GM23248 (cell line): ENCODE results near the gene NDFIP2. TPM values are rescaled to one million over a fixed set of nuclear protein-coding genes. Genes with fewer than 3 reads are reported as not detected.

Experiments used
- DNase-seq: peaks from one replicate; pipeline ENCODE4 v3.0.0-alpha.2; 2015
- H2AFZ ChIP-seq: fragments of 200-600 bp; sonication (generic); 2 replicates; pipeline ENCODE4 v1.6.1; 2016; ENCODE audit warnings: antibody characterized with exemption
- H3F3A ChIP-seq: fragments of 200-600 bp; sonication (generic); 2 replicates; pipeline ENCODE4 v1.6.1; 2016; ENCODE audit warnings: mild to moderate bottlenecking, antibody characterized with exemption, mixed run types; ENCODE audit not compliant: insufficient read depth
- H3K27ac ChIP-seq: fragments of 200-600 bp; sonication (generic); 2 replicates; pipeline ENCODE4 v1.5.1; 2016; ENCODE audit warnings: mild to moderate bottlenecking
- H3K27me3 ChIP-seq: fragments of 200-600 bp; sonication (generic); replicated peaks from 2 replicates; pipeline ENCODE4 v1.6.1; 2016; ENCODE audit warnings: mild to moderate bottlenecking; ENCODE audit not compliant: insufficient read depth
- H3K36me3 ChIP-seq: fragments of 200-600 bp; sonication (generic); 2 replicates; pipeline ENCODE4 v1.6.1; 2016; ENCODE audit warnings: low read depth, mild to moderate bottlenecking
- H3K4me1 ChIP-seq: fragments of 200-600 bp; sonication (generic); 2 replicates; pipeline ENCODE4 v1.6.1; 2016; ENCODE audit warnings: mild to moderate bottlenecking; ENCODE audit not compliant: insufficient read depth
- H3K4me2 ChIP-seq: fragments of 200-600 bp; sonication (generic); one replicate; pipeline ENCODE4 v1.6.1; 2016; ENCODE audit warnings: mild to moderate bottlenecking; ENCODE audit not compliant: unreplicated experiment
- H3K4me3 ChIP-seq: fragments of 200-600 bp; sonication (generic); 2 replicates; pipeline ENCODE4 v1.5.1; 2016; ENCODE audit warnings: mild to moderate bottlenecking
- H3K79me2 ChIP-seq: fragments of 200-600 bp; sonication (generic); 2 replicates; pipeline ENCODE4 v1.6.1; 2016; ENCODE audit warnings: mild to moderate bottlenecking; ENCODE audit not compliant: insufficient read depth
- H3K9ac ChIP-seq: fragments of 200-600 bp; sonication (generic); 2 replicates; pipeline ENCODE4 v1.6.1; 2016; ENCODE audit warnings: mild to moderate bottlenecking
- H3K9me2 ChIP-seq: fragments of 200-600 bp; sonication (generic); 2 replicates; pipeline ENCODE4 v1.6.1; 2016; ENCODE audit warnings: mixed run types, mild to moderate bottlenecking, moderate library complexity; ENCODE audit not compliant: insufficient read depth
- H3K9me3 ChIP-seq: fragments of 200-600 bp; sonication (generic); one replicate; pipeline ENCODE4 v1.6.1; 2017; ENCODE audit warnings: low read depth
- H4K20me1 ChIP-seq: fragments of 200-600 bp; sonication (generic); 2 replicates; pipeline ENCODE4 v1.6.0; 2016; ENCODE audit not compliant: insufficient read depth
- EZH2 ChIP-seq: fragments of 200-600 bp; sonication (generic); IDR thresholded peaks from 2 replicates; pipeline ENCODE4 v1.6.1; 2018; ENCODE audit warnings: antibody characterized with exemption, mild to moderate bottlenecking; ENCODE audit not compliant: insufficient read depth, poor library complexity, severe bottlenecking
- EZH2phosphoT487 ChIP-seq: fragments of 200-600 bp; sonication (generic); IDR thresholded peaks from 2 replicates; pipeline ENCODE4 v1.6.1; 2018; ENCODE audit warnings: antibody characterized with exemption, moderate library complexity, mild to moderate bottlenecking, low read depth; ENCODE audit not compliant: insufficient read depth
- WGBS, 2 experiments: methylation state at CpG; one replicate each; pipeline ENCODE4 v1.1.6; 2015 to 2017; ENCODE audit warnings: low lambda C conversion rate in 2 of 2, low coverage in 1 of 2; ENCODE audit errors: missing lambda C conversion rate in 2 of 2; 5-methylcytosine and 5-hydroxymethylcytosine counted together
- in situ Hi-C: fragments of 300-500 bp; cut with MboI; formaldehyde crosslinking; loops from 2 replicates; pipeline ENCODE4 v1.15.0; 2020
- polyA plus RNA-seq: library from polyadenylated mRNA; unstranded; fragments of >200 nt; fragmentation: Nextera tagmentation; extraction: Ambion mirVana; gene quantifications from 2 replicates; pipeline ENCODE4 v1.2.1, GENCODE V29; 2016
- total RNA-seq: library from RNA; depleted of rRNA; stranded (reverse); fragments of >200 nt; shearing (Covaris generic); gene quantifications from 2 replicates; pipeline ENCODE4 v1.2.3, GENCODE V29; 2014; rRNA removed

Gene NDFIP2
- total RNA-seq (95.5 and 98.1 TPM in 2 replicates), polyA plus RNA-seq (109 and 114 TPM in 2 replicates)

- Histone ChIP-seq H3K4me2 (peak within 1 kb of the TSS; percentile 95), H3K4me3 (peak within 1 kb of the TSS; percentile 100), H3K79me2 (peaks cover 40% of the 10 kb centered on the region), H3K36me3 (no peaks in the 10 kb centered on the region), H3K4me1 (peaks cover 38% of the 10 kb centered on the region), H4K20me1 (no peaks in the 10 kb centered on the region), H3K27me3 (no peaks in the 10 kb centered on the region), H3K27ac (peak within 1 kb of the TSS; percentile 68), H3K9me3 (no peaks in the 10 kb centered on the region), H3K9me2 (no peaks in the 10 kb centered on the region), H3F3A (peaks cover 51% of the 10 kb centered on the region), H3K9ac (peak within 1 kb of the TSS; percentile 86), H2AFZ (peak within 1 kb of the TSS; percentile 73)
- DNase-seq = peak; percentile 91
- TF ChIP-seq EZH2 (no peak), EZH2phosphoT487 (no peak)
- 1% methylated on average over 60 to 69 of the region's 74 CpGs for WGBS, 2 experiments
- in situ Hi-C loops = no loop called here
Observed at GRCh38 chr13:79480954-79481684, at the start of gene NDFIP2. TSS of gene NDFIP2 (plus strand) at chr13:79481155. CDS start at chr13:79481204, 49 bp downstream.

GRCh38 chr13:79432086-79432485 lies 48.9 kb upstream of the NDFIP2 start:
- H3K9ac ChIP-seq = no peak overlapping the region
- H3K4me2 ChIP-seq = no peak overlapping the region
- no peaks in the 10 kb centered on the region for H4K20me1 ChIP-seq
- no peak overlapping the region for H2AFZ ChIP-seq
- TF ChIP-seq EZH2phosphoT487 (no peak), EZH2 (no peak)
- no peak overlapping the region for H3K27ac ChIP-seq
- H3K36me3 ChIP-seq = no peaks in the 10 kb centered on the region
- in situ Hi-C loops = no loop called here
- no peaks in the 10 kb centered on the region for H3K9me2 ChIP-seq
- DNase-seq = no peak
- no peaks in the 10 kb centered on the region for H3K9me3 ChIP-seq
- H3F3A ChIP-seq = peaks cover 26% of the 10 kb centered on the region
- no peak overlapping the region for H3K4me3 ChIP-seq
- no peaks in the 10 kb centered on the region for H3K27me3 ChIP-seq
- no peaks in the 10 kb centered on the region for H3K79me2 ChIP-seq
- peaks cover 26% of the 10 kb centered on the region for H3K4me1 ChIP-seq
- WGBS, 2 experiments = 74 to 84% methylated on average over 6 of the region's 6 CpGs

- no peak for TF ChIP-seq EZH2
- no peak for TF ChIP-seq EZH2phosphoT487
- H3K27me3 ChIP-seq = no peaks in the 10 kb centered on the region
- H3F3A ChIP-seq = peaks cover 26% of the 10 kb centered on the region
- H3K27ac ChIP-seq = no peak overlapping the region
- H4K20me1 ChIP-seq = no peaks in the 10 kb centered on the region
- 93 to 96% methylated on average over 11 of the region's 11 CpGs for WGBS, 2 experiments
- in situ Hi-C loops = no loop called here
- no peaks in the 10 kb centered on the region for H3K9me2 ChIP-seq
- H3K9ac ChIP-seq = no peak overlapping the region
- peaks cover 21% of the 10 kb centered on the region for H3K4me1 ChIP-seq
- H3K9me3 ChIP-seq = no peaks in the 10 kb centered on the region
- no peak overlapping the region for H2AFZ ChIP-seq
- no peak overlapping the region for H3K4me3 ChIP-seq
- H3K36me3 ChIP-seq = no peaks in the 10 kb centered on the region
- H3K79me2 ChIP-seq = no peaks in the 10 kb centered on the region
- DNase-seq = no peak
- no peak overlapping the region for H3K4me2 ChIP-seq
Observed at GRCh38 chr13:79432992-79433391, 48.0 kb upstream of the NDFIP2 start.

GRCh38 chr13:79434556-79434955 lies 46.4 kb upstream of the NDFIP2 start:
- H3K27me3 ChIP-seq = no peaks in the 10 kb centered on the region
- no peak overlapping the region for H3K4me3 ChIP-seq
- peak overlapping the region; percentile 72 for H3K27ac ChIP-seq
- no peaks in the 10 kb centered on the region for H3K36me3 ChIP-seq
- peaks cover 21% of the 10 kb centered on the region for H3K4me1 ChIP-seq
- no peak overlapping the region for H2AFZ ChIP-seq
- H3F3A ChIP-seq = peaks cover 26% of the 10 kb centered on the region
- DNase-seq = peak; percentile 74
- H3K4me2 ChIP-seq = peak overlapping the region; percentile 86
- H3K79me2 ChIP-seq = no peaks in the 10 kb centered on the region
- H3K9me2 ChIP-seq = no peaks in the 10 kb centered on the region
- no peaks in the 10 kb centered on the region for H4K20me1 ChIP-seq
- no peak for TF ChIP-seq EZH2phosphoT487
- no peak for TF ChIP-seq EZH2
- H3K9ac ChIP-seq = no peak overlapping the region
- in situ Hi-C loops = no loop called here
- WGBS, 2 experiments = 12 to 22% methylated on average over 1 of the region's 1 CpG
- H3K9me3 ChIP-seq = no peaks in the 10 kb centered on the region
